GM19035 (cell line): ENCODE results near the gene ABCG1.

Experiments used
- ATAC-seq: cut with Tn5 transposase; IDR thresholded peaks from one replicate; pipeline ENCODE4 v1.9.1; 2021; ENCODE audit not compliant: unreplicated experiment

Gene ABCG1

GRCh38 chr21:42191696-42192595, 27.0 kb upstream of the ABCG1 start:
- no peak for ATAC-seq

GRCh38 chr21:42193131-42193671, 25.7 kb upstream of the ABCG1 start:
- no peak for ATAC-seq

GRCh38 chr21:42193721-42194120, 25.2 kb upstream of the ABCG1 start:
- ATAC-seq: no peak

- ATAC-seq: no peak
Observed at GRCh38 chr21:42194863-42195262, 24.1 kb upstream of the ABCG1 start.

- ATAC-seq: no peak
Observed at GRCh38 chr21:42195378-42196031, 23.4 kb upstream of the ABCG1 start.

- no peak for ATAC-seq
Observed at GRCh38 chr21:42198929-42199867, 19.7 kb upstream of the ABCG1 start.

- ATAC-seq: no peak
Observed at GRCh38 chr21:42199868-42200463, 19.0 kb upstream of the ABCG1 start.

GRCh38 chr21:42200906-42201614, 17.9 kb upstream of the ABCG1 start:
- no peak for ATAC-seq

GRCh38 chr21:42201615-42202161, 17.3 kb upstream of the ABCG1 start:
- no peak for ATAC-seq

GRCh38 chr21:42202321-42202720, 16.6 kb upstream of the ABCG1 start:
- no peak for ATAC-seq

- ATAC-seq: no peak
Observed at GRCh38 chr21:42203321-42203720, 15.6 kb upstream of the ABCG1 start.

GRCh38 chr21:42203936-42204335, 15.0 kb upstream of the ABCG1 start:
- no peak for ATAC-seq

GRCh38 chr21:42207426-42207825, 11.5 kb upstream of the ABCG1 start:
- no peak for ATAC-seq

- ATAC-seq: no peak
Observed at GRCh38 chr21:42208036-42208435, 10.9 kb upstream of the ABCG1 start.

- no peak for ATAC-seq
Observed at GRCh38 chr21:42208801-42209490, 10.0 kb upstream of the ABCG1 start.

GRCh38 chr21:42209801-42210479, 9.0 kb upstream of the ABCG1 start:
- ATAC-seq: no peak

GRCh38 chr21:42212266-42212665, 6.7 kb upstream of the ABCG1 start:
- ATAC-seq: no peak

- ATAC-seq: no peak
Observed at GRCh38 chr21:42213082-42213774, 5.7 kb upstream of the ABCG1 start.
